ENCODE data around the gene STARD5.

GRCh38 chr15:81313686-81314085, 10.3 kb downstream of the STARD5 start:
- TF ChIP-seq CTCF (IDR thresholded peaks at IDR 0.05): no peak
- no peak for TF ChIP-seq POLR2A (IDR thresholded peaks at IDR 0.05)

All from heart left ventricle (tissue), 13 donors.